Ovary (tissue), 3 donors: ENCODE results near the gene DIP2C.

Experiments used
- EP300 ChIP-seq: sonication (generic); formaldehyde crosslinking; IDR thresholded peaks from one replicate; pipeline ENCODE4 v1.6.1; 2017; ENCODE audit warnings: antibody characterized with exemption
- POLR2A ChIP-seq: fragments of 450-650 bp; IDR thresholded peaks from one replicate; pipeline ENCODE4 v1.6.1; 2017; ENCODE audit warnings: antibody characterized with exemption, mild to moderate bottlenecking, moderate library complexity
- TF ChIP-seq, protein P1 (sequence below), 3 donors: fragments of 450-650 bp in 2 of 3; fragments of 200-600 bp in 1 of 3; IDR thresholded peaks; one replicate each; pipeline versions ENCODE4 v1.5.1 to v1.8.0; 2016 to 2022; ENCODE audit warnings: antibody characterized with exemption in 3 of 3, mild to moderate bottlenecking in 1 of 3
- donor health status: DM: no; HTN: no; CAD: no.

DNA sequence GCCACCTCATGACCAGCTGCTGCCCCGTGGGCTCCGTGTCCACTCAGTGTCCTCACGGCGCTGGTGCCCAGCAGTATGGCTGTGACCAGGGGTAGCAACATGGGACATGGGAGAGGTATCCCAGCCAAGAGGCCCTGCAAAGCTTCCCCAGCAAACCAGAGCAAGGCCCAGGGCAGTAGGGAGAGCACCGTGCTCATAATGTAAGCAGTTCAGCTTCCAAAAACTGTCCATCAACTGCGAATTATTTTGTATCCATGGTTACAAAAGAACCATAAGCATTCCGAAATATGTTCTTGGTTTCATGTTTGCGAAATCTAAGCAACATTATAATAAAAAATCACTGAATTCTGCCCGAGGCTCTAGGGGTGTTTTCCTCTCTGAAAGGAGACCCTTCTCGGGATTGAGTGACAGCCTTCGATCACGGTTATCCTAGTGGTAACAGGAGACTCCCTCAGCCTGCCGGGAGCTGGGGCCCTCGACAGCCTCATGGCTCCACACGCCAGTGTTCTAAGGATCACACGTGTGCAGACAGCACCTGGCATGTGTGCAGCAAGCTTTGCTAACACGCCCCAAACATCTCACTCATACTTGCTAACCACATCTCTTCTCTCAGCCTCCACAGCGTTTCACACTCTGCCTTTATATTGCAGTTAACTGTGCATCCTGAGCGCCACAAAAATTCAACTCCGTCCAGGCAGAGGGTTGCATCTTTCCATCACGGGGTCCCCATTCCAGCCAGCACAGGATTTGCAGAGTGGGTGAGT, 117.6 kb downstream of the DIP2C start:
- TF ChIP-seq EP300: no peak
- TF ChIP-seq, protein P1, sequence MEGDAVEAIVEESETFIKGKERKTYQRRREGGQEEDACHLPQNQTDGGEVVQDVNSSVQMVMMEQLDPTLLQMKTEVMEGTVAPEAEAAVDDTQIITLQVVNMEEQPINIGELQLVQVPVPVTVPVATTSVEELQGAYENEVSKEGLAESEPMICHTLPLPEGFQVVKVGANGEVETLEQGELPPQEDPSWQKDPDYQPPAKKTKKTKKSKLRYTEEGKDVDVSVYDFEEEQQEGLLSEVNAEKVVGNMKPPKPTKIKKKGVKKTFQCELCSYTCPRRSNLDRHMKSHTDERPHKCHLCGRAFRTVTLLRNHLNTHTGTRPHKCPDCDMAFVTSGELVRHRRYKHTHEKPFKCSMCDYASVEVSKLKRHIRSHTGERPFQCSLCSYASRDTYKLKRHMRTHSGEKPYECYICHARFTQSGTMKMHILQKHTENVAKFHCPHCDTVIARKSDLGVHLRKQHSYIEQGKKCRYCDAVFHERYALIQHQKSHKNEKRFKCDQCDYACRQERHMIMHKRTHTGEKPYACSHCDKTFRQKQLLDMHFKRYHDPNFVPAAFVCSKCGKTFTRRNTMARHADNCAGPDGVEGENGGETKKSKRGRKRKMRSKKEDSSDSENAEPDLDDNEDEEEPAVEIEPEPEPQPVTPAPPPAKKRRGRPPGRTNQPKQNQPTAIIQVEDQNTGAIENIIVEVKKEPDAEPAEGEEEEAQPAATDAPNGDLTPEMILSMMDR (IDR thresholded peaks at IDR 0.05): no peak
- TF ChIP-seq POLR2A: no peak
